Activated CD8-positive, alpha-beta memory T cell treated with anti-CD3 and anti-CD28 coated beads for 4 hours (primary cell): ENCODE results near the gene FOLR2.

Source experiments
- DNase-seq, 2 donors: peaks; one replicate each; pipeline ENCODE4 v3.0.0-alpha.2; 2020; ENCODE audit warnings: low read depth in 2 of 2

FOLR2 gene

GRCh38 chr11:72229925-72230763 is 13.6 kb downstream of the FOLR2 start:
- no peak for DNase-seq

- no peak for DNase-seq
Measured at GRCh38 chr11:72230764-72231365, 14.3 kb downstream of the FOLR2 start.

GRCh38 chr11:72231396-72232259 is 15.0 kb downstream of the FOLR2 start:
- no peak for DNase-seq

- no peak for DNase-seq
Measured at GRCh38 chr11:72232260-72233055, 15.9 kb downstream of the FOLR2 start.

- DNase-seq, result no peak
Measured at GRCh38 chr11:72233056-72233772, 16.6 kb downstream of the FOLR2 start.

GRCh38 chr11:72233773-72234513 is 17.3 kb downstream of the FOLR2 start:
- no peak for DNase-seq

GRCh38 chr11:72234514-72234830 is 17.9 kb downstream of the FOLR2 start:
- no peak for DNase-seq

GRCh38 chr11:72234920-72235319 is 18.3 kb downstream of the FOLR2 start:
- no peak for DNase-seq

- DNase-seq, result no peak
Measured at GRCh38 chr11:72235351-72236057, 18.9 kb downstream of the FOLR2 start.

- no peak for DNase-seq
Measured at GRCh38 chr11:72236083-72236697, 19.6 kb downstream of the FOLR2 start.

- DNase-seq, result no peak
Measured at GRCh38 chr11:72236774-72237111, 20.1 kb downstream of the FOLR2 start.

- DNase-seq, result no peak
Measured at GRCh38 chr11:72237112-72237931, 20.7 kb downstream of the FOLR2 start.

- no peak for DNase-seq
Measured at GRCh38 chr11:72238040-72238450, 21.5 kb downstream of the FOLR2 start.

GRCh38 chr11:72238492-72239312 is 22.1 kb downstream of the FOLR2 start:
- no peak for DNase-seq

- DNase-seq, result no peak
Measured at GRCh38 chr11:72239313-72239848, 22.8 kb downstream of the FOLR2 start.

GRCh38 chr11:72239849-72240460 is 23.4 kb downstream of the FOLR2 start:
- no peak for DNase-seq
